ENCODE measurements around the gene TNFAIP8L1. TPM values are rescaled to one million over a fixed set of nuclear protein-coding genes. Genes with fewer than 3 reads are reported as not detected.

The TNFAIP8L1 gene
- total RNA-seq, 4 donors from 2014 or later, result 4.5 to 12.0 (median 8.5) TPM

DNA sequence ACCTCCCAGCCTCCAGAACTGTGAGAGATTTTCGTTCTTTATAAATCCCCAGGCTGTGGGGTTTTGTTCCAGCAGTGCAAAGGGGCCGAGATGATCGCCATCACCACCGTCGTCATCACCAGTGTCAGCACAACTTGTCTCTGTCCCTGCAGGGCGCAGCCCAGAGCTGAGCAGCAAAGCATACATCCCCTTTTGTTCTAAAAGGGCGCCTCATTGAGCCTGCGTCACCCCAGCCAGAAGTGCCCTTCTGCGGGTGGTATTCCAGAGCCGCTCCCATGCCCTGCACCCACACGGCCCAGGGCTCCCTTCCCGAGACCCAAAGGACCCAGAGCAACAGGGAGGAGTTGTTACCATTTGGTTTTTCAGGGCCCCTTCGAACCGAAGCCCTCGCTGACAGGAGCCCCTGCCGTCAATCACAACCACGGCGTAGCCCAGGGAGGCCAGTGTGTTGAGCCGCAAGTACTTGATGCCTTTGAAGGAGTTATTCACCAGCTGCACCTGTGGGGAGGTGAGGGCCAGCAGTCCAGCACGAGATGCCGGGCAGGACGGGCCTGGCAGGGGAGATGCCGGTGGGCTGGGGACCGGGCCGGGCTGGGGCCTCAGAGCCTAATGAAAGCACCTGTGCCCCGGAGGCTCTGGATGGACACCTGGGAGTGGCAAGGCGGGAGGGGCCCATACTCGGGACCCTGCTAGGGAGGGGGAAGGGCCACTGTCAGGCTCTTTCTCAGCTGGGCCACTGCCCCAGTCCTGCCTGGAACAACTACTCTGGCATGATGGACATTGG lies 45.2 kb downstream of the TNFAIP8L1 start:
- TF ChIP-seq POLR2A (IDR thresholded peaks at IDR 0.05) (no peak), EP300 (IDR thresholded peaks at IDR 0.05; ENCODE audit: low read depth) (no peak), POLR2AphosphoS5 (IDR thresholded peaks at IDR 0.05) (no peak)
- TF ChIP-seq, protein P1, sequence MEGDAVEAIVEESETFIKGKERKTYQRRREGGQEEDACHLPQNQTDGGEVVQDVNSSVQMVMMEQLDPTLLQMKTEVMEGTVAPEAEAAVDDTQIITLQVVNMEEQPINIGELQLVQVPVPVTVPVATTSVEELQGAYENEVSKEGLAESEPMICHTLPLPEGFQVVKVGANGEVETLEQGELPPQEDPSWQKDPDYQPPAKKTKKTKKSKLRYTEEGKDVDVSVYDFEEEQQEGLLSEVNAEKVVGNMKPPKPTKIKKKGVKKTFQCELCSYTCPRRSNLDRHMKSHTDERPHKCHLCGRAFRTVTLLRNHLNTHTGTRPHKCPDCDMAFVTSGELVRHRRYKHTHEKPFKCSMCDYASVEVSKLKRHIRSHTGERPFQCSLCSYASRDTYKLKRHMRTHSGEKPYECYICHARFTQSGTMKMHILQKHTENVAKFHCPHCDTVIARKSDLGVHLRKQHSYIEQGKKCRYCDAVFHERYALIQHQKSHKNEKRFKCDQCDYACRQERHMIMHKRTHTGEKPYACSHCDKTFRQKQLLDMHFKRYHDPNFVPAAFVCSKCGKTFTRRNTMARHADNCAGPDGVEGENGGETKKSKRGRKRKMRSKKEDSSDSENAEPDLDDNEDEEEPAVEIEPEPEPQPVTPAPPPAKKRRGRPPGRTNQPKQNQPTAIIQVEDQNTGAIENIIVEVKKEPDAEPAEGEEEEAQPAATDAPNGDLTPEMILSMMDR (IDR thresholded peaks at IDR 0.05), result no peak
- Histone ChIP-seq H3K27me3 (no peaks in the 10 kb centered on the region), H3K36me3 (peaks cover 0 to 32% (median 16%) of the 10 kb centered on the region in 4 donors), H3K27ac (no peak overlapping the region), H3K4me1 (no peaks in the 10 kb centered on the region), H3K9me3 (no peaks in the 10 kb centered on the region), H3K4me3 (no peak overlapping the region)
- WGBS, 2 donors (ENCODE audit: low coverage in 1 of 2), result 96 to 100% methylated on average over 1 to 23 of the region's 28 CpGs
- in situ Hi-C loops (cut with MboI; ENCODE audit: low pct_ligation_motif_present in 1 of 4, low pct_unique_long_range_greater_than_20kb in 1 of 4, low sequenced_read_pairs in 3 of 4) (no loop called here), intact Hi-C loops (cut with DNase I; ENCODE audit: low total_unique reads) (no loop called here)
- no peak for DNase-seq

DNA sequence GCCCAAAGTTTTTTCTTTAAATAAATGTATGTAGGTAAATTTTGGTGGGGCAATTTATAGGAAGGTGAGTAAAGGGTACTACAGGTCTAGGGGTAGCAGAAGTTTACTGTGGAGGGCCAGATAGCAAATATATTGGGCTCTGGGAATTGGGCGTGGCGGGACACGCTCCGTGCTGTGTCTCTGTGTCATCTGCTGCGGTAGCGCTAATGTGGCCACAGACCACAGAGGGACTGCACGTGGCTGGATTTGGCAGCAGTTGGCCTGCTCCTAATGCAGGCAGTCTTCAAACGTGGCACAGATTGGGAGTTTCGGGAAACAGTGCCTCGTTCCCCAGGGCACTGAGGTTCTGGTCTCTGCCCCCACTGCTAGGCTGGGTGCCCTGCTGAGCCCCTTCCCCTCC lies 47.4 kb downstream of the TNFAIP8L1 start:
- DNase-seq, result no peak
- H3K4me3 ChIP-seq, result no peak overlapping the region
- peaks cover 0 to 42% (median 16%) of the 10 kb centered on the region in 4 donors for H3K36me3 ChIP-seq
- WGBS, 2 donors (ENCODE audit: low coverage in 1 of 2), result 94 to 98% methylated on average over 7 to 10 of the region's 10 CpGs
- no peak overlapping the region for H3K27ac ChIP-seq
- no peak for TF ChIP-seq POLR2A (IDR thresholded peaks at IDR 0.05)
- no peak for TF ChIP-seq EP300 (IDR thresholded peaks at IDR 0.05; ENCODE audit: low read depth)
- TF ChIP-seq, protein P1 (IDR thresholded peaks at IDR 0.05), result no peak
- no peak for TF ChIP-seq POLR2AphosphoS5 (IDR thresholded peaks at IDR 0.05)
- no peaks in the 10 kb centered on the region for H3K4me1 ChIP-seq
- in situ Hi-C loops (cut with MboI; ENCODE audit: low pct_ligation_motif_present in 1 of 4, low pct_unique_long_range_greater_than_20kb in 1 of 4, low sequenced_read_pairs in 3 of 4) (no loop called here), intact Hi-C loops (cut with DNase I; ENCODE audit: low total_unique reads) (no loop called here)
- no peaks in the 10 kb centered on the region for H3K27me3 ChIP-seq
- H3K9me3 ChIP-seq, result no peaks in the 10 kb centered on the region

DNA sequence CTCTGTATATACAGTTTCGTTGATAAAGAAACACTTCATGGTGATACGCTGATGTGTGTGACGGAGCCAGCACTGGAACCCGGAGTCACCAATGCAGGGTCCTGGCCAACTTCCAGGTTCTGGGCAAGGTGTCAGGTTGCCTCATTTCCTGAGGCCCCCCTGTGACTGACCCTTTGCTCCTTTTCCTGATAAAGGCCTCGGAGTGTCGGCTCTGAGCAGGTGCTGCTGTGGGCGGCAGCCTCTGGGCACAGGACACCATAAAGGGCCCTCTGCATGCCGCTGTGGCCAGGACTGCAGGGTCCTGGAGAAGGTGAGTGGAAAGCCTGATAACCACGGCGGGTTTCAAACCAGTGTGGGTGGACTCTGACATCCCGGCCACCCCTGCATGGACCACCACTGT lies 48.1 kb downstream of the TNFAIP8L1 start:
- WGBS, 2 donors (ENCODE audit: low coverage in 1 of 2), result 95% methylated on average over 11 of the region's 11 CpGs; no CpG with 5 or more reads in 1 of the 2 donors
- Histone ChIP-seq H3K27me3 (no peaks in the 10 kb centered on the region), H3K27ac (no peak overlapping the region), H3K36me3 (peaks cover 0 to 43% (median 14%) of the 10 kb centered on the region in 4 donors), H3K9me3 (no peaks in the 10 kb centered on the region), H3K4me3 (no peak overlapping the region), H3K4me1 (no peaks in the 10 kb centered on the region)
- in situ Hi-C loops (cut with MboI; ENCODE audit: low pct_ligation_motif_present in 1 of 4, low pct_unique_long_range_greater_than_20kb in 1 of 4, low sequenced_read_pairs in 3 of 4) (no loop called here), intact Hi-C loops (cut with DNase I; ENCODE audit: low total_unique reads) (no loop called here)
- TF ChIP-seq POLR2A (IDR thresholded peaks at IDR 0.05) (no peak), POLR2AphosphoS5 (IDR thresholded peaks at IDR 0.05) (no peak), EP300 (IDR thresholded peaks at IDR 0.05; ENCODE audit: low read depth) (no peak)
- TF ChIP-seq, protein P1 (IDR thresholded peaks at IDR 0.05), result no peak
- DNase-seq, result no peak

DNA sequence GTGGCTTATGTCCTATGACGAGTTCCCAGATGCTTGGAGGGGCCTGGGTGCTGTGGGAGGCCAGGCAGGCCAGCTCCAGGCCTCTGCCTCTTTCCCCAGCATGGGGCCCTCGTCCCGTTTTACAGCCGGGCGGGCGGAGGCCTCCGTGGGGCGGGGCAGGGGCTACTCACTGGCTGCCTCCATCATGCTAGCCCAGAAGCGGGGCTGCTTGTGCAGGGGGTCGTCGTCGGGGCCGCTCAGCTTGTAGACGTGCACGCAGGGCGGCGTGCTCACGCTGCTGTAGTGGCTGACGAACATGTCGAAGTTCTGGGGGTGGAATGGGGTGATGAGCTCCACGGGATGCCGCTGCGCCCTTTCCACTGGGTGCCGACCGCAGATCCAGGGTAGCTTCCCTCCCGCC lies 49.3 kb downstream of the TNFAIP8L1 start:
- no peak overlapping the region for H3K27ac ChIP-seq
- TF ChIP-seq, protein P1 (IDR thresholded peaks at IDR 0.05), result no peak
- no peak for TF ChIP-seq POLR2A (IDR thresholded peaks at IDR 0.05)
- TF ChIP-seq POLR2AphosphoS5 (IDR thresholded peaks at IDR 0.05), result no peak
- no peak for TF ChIP-seq EP300 (IDR thresholded peaks at IDR 0.05; ENCODE audit: low read depth)
- in situ Hi-C loops (cut with MboI; ENCODE audit: low pct_ligation_motif_present in 1 of 4, low pct_unique_long_range_greater_than_20kb in 1 of 4, low sequenced_read_pairs in 3 of 4), result no loop called here
- DNase-seq, result no peak
- H3K4me3 ChIP-seq, result no peak overlapping the region
- intact Hi-C loops (cut with DNase I; ENCODE audit: low total_unique reads), result no loop called here
- H3K9me3 ChIP-seq, result no peaks in the 10 kb centered on the region
- H3K27me3 ChIP-seq, result no peaks in the 10 kb centered on the region
- H3K4me1 ChIP-seq, result no peaks in the 10 kb centered on the region
- WGBS, 2 donors (ENCODE audit: low coverage in 1 of 2), result 91% methylated on average over 26 of the region's 26 CpGs; no CpG with 5 or more reads in 1 of the 2 donors
- peaks cover 0 to 55% (median 15%) of the 10 kb centered on the region in 4 donors for H3K36me3 ChIP-seq
